Lung (tissue), 12 donors: ENCODE results near the gene C4BPB. TPM values are rescaled to one million over a fixed set of nuclear protein-coding genes. Genes with fewer than 3 reads are reported as not detected.

ENCODE experiments used
- ATAC-seq: fragments of 200-7000 bp; cut with Tn5 transposase; one replicate; pipeline ENCODE4 v1.9.1; 2020; ENCODE audit warnings: moderate number of reproducible peaks; ENCODE audit not compliant: insufficient read depth, low FRiP score
- DNase-seq, 3 donors: peaks; one replicate each; pipeline ENCODE4 v3.0.0-alpha.2; 2013 to 2017
- H3K27ac ChIP-seq, 2 donors: one replicate each; pipeline ENCODE4 v1.5.1; 2013; ENCODE audit warnings: mild to moderate bottlenecking in 2 of 2, moderate library complexity in 2 of 2, control low read depth in 1 of 2, inconsistent platforms in 1 of 2, low read depth in 1 of 2, low read length in 1 of 2
- H3K27me3 ChIP-seq, 3 donors: one replicate each; pipeline ENCODE4 v1.5.1; 2013; ENCODE audit warnings: low read length in 2 of 3; ENCODE audit not compliant: control insufficient read depth in 3 of 3, insufficient read depth in 3 of 3
- H3K36me3 ChIP-seq, 4 donors: one replicate each; pipeline ENCODE4 v1.5.1; 2013; ENCODE audit warnings: low read length in 4 of 4, mild to moderate bottlenecking in 1 of 4, moderate library complexity in 1 of 4; ENCODE audit not compliant: control insufficient read depth in 4 of 4, insufficient read depth in 4 of 4
- H3K4me1 ChIP-seq, 5 donors: one replicate each; pipeline ENCODE4 v1.5.1; 2013; ENCODE audit warnings: low read length in 5 of 5, mild to moderate bottlenecking in 2 of 5, moderate library complexity in 1 of 5; ENCODE audit not compliant: control insufficient read depth in 5 of 5, insufficient read depth in 5 of 5
- H3K4me3 ChIP-seq: one replicate; pipeline ENCODE4 v1.5.1; 2013; ENCODE audit warnings: mild to moderate bottlenecking, control low read depth, moderate library complexity
- H3K9ac ChIP-seq, 2 donors: one replicate each; pipeline ENCODE4 v1.5.1; 2013; ENCODE audit warnings: low read length in 2 of 2, control low read depth in 1 of 2; ENCODE audit not compliant: insufficient read depth in 1 of 2
- H3K9me3 ChIP-seq, 4 donors: one replicate each; pipeline ENCODE4 v1.5.1; 2013; ENCODE audit warnings: low read length in 3 of 4, mild to moderate bottlenecking in 1 of 4, moderate library complexity in 1 of 4; ENCODE audit not compliant: control insufficient read depth in 4 of 4, insufficient read depth in 3 of 4
- WGBS, 2 donors: extraction: QIAGEN DNeasy Blood & Tissue Kit; methylation state at CpG; one replicate each; pipeline ENCODE4 v1.1.7; 2013; 5-methylcytosine and 5-hydroxymethylcytosine counted together
- polyA plus RNA-seq, 2 donors: library from polyadenylated mRNA; stranded (reverse); fragments of 200-250 nt; gene quantifications; one replicate each; pipeline ENCODE4 v1.2.1, GENCODE V29; 2013
- total RNA-seq, 2 donors: library from RNA; depleted of rRNA in 1 of 2; stranded (reverse); fragments of >200 nt in 1 of 2; gene quantifications; one replicate each; pipeline ENCODE4 v1.2.1, GENCODE V29; 2014 to 2021
- TF ChIP-seq, protein P1 (sequence below): IDR thresholded peaks from 2 replicates; pipeline ENCODE4 v1.5.1; 2012; ENCODE audit warnings: mild to moderate bottlenecking; ENCODE audit errors: control extremely low read depth, extremely low read depth
- donor health status: control.
- donor health status: control.
- donor health status: Bipolar disorder and iron deficiency.
- donor health status: healthy.
- donor health status: DM: yes; HTN: yes; CAD: no.

The C4BPB gene
- total and polyA plus RNA-seq, 4 donors: 2.6 to 6.5 (median 4.7) TPM

DNA sequence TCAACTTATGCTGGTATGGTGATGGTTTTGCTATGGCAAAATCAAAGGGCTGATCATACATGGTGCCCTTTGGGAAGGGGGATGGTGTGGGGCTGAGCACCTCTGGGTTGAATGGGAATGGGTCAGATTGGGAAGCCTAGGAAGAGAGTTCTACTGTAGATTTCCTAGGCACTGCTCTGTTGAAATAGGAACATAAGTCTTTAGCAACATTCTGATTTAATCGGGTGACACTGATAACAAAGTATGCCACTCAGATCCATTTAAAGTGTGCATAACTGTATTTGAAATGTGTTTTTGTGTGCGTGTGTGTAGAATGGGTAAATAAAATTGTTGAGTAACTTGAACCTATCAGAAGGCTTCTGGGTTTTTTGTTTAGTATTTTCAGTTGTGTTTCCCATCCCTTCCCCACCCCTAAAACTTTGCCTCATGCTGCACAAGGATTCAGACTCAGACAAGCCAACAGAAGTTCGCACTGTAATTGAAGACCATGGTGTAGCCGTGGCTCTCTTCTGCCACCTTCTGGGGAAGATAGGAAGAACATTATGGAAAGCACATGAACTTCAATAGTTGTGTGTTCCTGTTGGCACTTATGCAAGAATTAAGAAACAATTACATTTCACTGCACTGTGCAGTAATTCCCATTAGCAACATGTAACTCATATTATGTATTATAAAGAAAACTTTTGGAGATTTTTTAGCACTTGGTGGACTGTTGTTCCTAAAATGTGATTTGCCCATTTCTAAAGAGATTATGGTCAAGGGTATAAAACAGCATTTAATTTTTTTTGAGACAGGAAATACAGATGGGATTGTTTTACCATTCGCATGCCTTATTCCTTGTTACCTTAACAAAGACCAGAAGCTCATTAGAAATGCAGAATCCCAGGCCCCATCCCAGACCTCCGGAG, 10.9 kb upstream of the C4BPB start:
- ATAC-seq (peak; percentile 87), DNase-seq (peak; percentile 78 to 92 (median 89))
- TF ChIP-seq, protein P1, sequence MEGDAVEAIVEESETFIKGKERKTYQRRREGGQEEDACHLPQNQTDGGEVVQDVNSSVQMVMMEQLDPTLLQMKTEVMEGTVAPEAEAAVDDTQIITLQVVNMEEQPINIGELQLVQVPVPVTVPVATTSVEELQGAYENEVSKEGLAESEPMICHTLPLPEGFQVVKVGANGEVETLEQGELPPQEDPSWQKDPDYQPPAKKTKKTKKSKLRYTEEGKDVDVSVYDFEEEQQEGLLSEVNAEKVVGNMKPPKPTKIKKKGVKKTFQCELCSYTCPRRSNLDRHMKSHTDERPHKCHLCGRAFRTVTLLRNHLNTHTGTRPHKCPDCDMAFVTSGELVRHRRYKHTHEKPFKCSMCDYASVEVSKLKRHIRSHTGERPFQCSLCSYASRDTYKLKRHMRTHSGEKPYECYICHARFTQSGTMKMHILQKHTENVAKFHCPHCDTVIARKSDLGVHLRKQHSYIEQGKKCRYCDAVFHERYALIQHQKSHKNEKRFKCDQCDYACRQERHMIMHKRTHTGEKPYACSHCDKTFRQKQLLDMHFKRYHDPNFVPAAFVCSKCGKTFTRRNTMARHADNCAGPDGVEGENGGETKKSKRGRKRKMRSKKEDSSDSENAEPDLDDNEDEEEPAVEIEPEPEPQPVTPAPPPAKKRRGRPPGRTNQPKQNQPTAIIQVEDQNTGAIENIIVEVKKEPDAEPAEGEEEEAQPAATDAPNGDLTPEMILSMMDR: peak; percentile 82
- peak overlapping the region in 1 of 2 donors; percentile 12 for H3K27ac ChIP-seq
- no peaks in the 10 kb centered on the region for H3K9me3 ChIP-seq
- peaks cover 0 to 13% (median 0%) of the 10 kb centered on the region in 5 donors for H3K4me1 ChIP-seq
- H3K4me3 ChIP-seq: no peak overlapping the region
- no peaks in the 10 kb centered on the region for H3K27me3 ChIP-seq
- H3K36me3 ChIP-seq: peaks cover 0 to 8% (median 3%) of the 10 kb centered on the region in 4 donors
- WGBS, 2 donors: 39 to 50% methylated on average over 6 of the region's 6 CpGs
- no peak overlapping the region for H3K9ac ChIP-seq

DNA sequence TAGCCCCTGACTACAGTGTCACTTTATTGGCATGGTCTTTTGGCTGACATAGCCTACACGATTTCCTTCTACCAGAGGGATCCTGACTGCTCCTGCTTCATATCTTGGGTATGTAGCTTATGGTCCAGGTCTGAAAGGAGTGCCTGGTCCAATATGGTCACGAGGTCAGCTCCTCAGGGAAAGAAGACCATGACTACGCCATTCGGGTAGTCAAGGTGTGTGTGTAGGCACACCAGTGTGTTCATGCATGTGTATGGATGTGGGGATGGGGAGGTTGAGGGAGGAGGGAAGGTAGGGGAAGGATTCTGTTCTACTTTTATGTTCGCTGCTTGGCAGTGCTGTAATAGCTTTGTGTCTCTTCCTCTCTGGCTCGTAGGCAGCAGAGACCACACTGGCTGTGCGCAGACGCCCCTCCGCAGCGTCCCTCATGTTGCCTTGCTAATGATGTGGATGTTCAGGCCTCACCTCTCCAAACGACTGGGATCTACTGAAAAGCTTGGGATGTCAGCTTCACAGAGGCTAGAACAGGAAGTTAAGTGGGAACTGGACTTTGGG, 10.0 kb upstream of the C4BPB start:
- H3K27ac ChIP-seq: no peak overlapping the region
- H3K4me3 ChIP-seq: no peak overlapping the region
- peaks cover 0 to 8% (median 3%) of the 10 kb centered on the region in 4 donors for H3K36me3 ChIP-seq
- 88 to 89% methylated on average over 11 of the region's 11 CpGs for WGBS, 2 donors
- H3K9ac ChIP-seq: no peak overlapping the region
- DNase-seq (no peak), ATAC-seq (no peak)
- TF ChIP-seq, protein P1: no peak
- peaks cover 0 to 9% (median 0%) of the 10 kb centered on the region in 5 donors for H3K4me1 ChIP-seq
- no peaks in the 10 kb centered on the region for H3K27me3 ChIP-seq
- H3K9me3 ChIP-seq: no peaks in the 10 kb centered on the region

DNA sequence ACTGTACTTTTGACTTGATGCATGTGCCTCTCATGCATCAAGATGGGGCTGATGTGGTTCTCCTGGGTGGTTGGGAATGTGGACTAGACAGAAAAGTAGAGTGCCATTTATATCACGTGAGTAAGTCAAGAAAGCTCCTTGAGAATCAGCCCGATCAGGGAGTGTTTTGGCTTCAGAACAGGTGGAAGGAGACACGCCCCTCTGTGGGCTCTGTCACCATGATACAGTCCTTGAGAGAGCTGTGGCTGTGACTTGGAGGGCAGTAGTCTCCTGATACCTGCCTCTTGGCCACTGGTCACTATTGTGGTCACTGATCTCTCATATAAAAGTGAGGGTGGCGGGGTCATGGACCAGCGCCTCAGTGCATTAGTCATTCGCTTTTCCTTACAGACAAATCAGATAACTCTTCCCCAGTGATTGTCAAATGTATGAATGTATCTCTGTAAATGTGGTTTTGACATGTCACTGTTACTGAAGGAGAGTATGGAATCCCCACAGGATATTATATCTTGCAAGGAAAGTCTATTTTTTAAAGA, 8.9 kb upstream of the C4BPB start:
- H3K36me3 ChIP-seq: peaks cover 0 to 8% (median 3%) of the 10 kb centered on the region in 4 donors
- TF ChIP-seq, protein P1: no peak
- no peaks in the 10 kb centered on the region for H3K9me3 ChIP-seq
- WGBS, 2 donors: 84 to 87% methylated on average over 6 of the region's 6 CpGs
- DNase-seq (no peak), ATAC-seq (no peak)
- no peak overlapping the region for H3K9ac ChIP-seq
- H3K4me3 ChIP-seq: no peak overlapping the region
- H3K27ac ChIP-seq: no peak overlapping the region
- no peaks in the 10 kb centered on the region for H3K27me3 ChIP-seq
- H3K4me1 ChIP-seq: peaks cover 0 to 9% (median 0%) of the 10 kb centered on the region in 5 donors
